SK-N-SH treated with all-trans-retinoic acid at 6 μM for 48 hours (cell line): Measurements from ENCODE around the gene URB1.

Experiments used
- CSDC2 ChIP-seq: fragments of 250-450 bp; sonication (Bioruptor Pico); IDR thresholded peaks from 2 replicates; pipeline ENCODE4 v1.5.0; 2020; ENCODE audit warnings: mild to moderate bottlenecking, moderate library complexity
- ESRRG ChIP-seq: fragments of 250-450 bp; sonication (Bioruptor Pico); IDR thresholded peaks from 2 replicates; pipeline ENCODE4 v1.6.1; 2021; ENCODE audit warnings: mild to moderate bottlenecking
- GLIS3 ChIP-seq: fragments of 250-450 bp; sonication (Bioruptor Pico); IDR thresholded peaks from 2 replicates; pipeline ENCODE4 v1.5.0; 2020; ENCODE audit warnings: mild to moderate bottlenecking, moderate library complexity
- OSR1 ChIP-seq: fragments of 250-450 bp; sonication (Bioruptor Pico); IDR thresholded peaks from 2 replicates; pipeline ENCODE4 v1.8.0; 2022; ENCODE audit warnings: moderate library complexity, mild to moderate bottlenecking, inconsistent platforms
- PPARA ChIP-seq: fragments of 250-450 bp; sonication (Bioruptor Pico); IDR thresholded peaks from 2 replicates; pipeline ENCODE4 v1.5.0; 2020; ENCODE audit warnings: mild to moderate bottlenecking, borderline replicate concordance
- ZC3H10 ChIP-seq: fragments of 250-450 bp; sonication (Bioruptor Pico); IDR thresholded peaks from 2 replicates; pipeline ENCODE4 v1.5.1; 2021; ENCODE audit warnings: mild to moderate bottlenecking, moderate library complexity
- ZFP30 ChIP-seq: fragments of 450-650 bp; formaldehyde crosslinking; IDR thresholded peaks from 2 replicates; pipeline ENCODE4 v1.5.0; 2022; ENCODE audit warnings: mild to moderate bottlenecking, moderate library complexity
- TF ChIP-seq, protein P1 (sequence below): fragments of 250-450 bp; sonication (Bioruptor Pico); IDR thresholded peaks from 2 replicates; pipeline ENCODE4 v1.8.0; 2020; ENCODE audit warnings: mild to moderate bottlenecking, moderate library complexity, borderline replicate concordance
- TF ChIP-seq, protein P2 (sequence below): fragments of 250-450 bp; sonication (Bioruptor Pico); IDR thresholded peaks from 2 replicates; pipeline ENCODE4 v1.5.1; 2020; ENCODE audit warnings: low read depth, mild to moderate bottlenecking, moderate library complexity
- TF ChIP-seq, protein P3 (sequence below): fragments of 250-450 bp; sonication (Bioruptor Pico); IDR thresholded peaks from 2 replicates; pipeline ENCODE4 v1.8.0; 2021; ENCODE audit warnings: low read depth, mild to moderate bottlenecking, moderate library complexity, borderline replicate concordance

DNA sequence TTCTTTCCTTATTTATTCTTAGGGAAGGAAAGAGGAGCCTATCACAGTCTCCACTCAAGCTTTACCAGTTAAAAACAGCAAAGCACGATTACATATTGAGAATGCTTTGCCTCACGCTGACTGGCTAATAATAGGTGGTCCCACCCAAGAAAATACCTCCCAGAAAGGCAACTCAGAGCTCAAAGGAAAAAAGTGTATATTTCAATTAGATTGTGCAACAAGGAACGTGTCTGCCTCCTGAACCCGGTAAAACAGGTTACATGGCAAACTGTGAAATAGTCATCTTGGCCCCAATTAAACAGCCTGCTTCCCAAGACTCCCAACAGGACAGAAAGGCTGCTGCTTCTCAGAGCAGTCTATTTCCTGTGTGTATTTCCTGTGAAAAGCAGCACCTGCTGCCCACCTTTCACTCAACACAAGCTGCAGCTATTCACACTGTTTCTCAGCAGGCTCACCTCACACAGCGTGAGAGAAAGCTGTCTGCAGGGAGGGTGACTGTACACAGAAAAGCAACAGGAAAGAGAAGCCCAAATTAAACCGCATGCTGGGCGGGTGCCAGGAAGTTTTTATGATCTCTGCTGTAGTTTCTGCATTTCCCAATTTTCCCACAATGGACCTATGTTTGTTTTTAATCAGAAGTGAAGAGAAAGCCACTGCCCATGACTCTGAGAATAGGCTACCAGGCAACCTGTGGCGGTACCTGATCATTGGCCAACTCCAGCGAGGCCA lies 44.0 kb downstream of the URB1 start:
- TF ChIP-seq ZFP30 (CRISPR knock-in tag) (no peak), GLIS3 (CRISPR knock-in tag) (no peak), ESRRG (CRISPR knock-in tag) (no peak), OSR1 (no peak), CSDC2 (CRISPR knock-in tag) (no peak), ZC3H10 (CRISPR knock-in tag) (no peak), PPARA (CRISPR knock-in tag) (no peak)
- TF ChIP-seq, protein P1, sequence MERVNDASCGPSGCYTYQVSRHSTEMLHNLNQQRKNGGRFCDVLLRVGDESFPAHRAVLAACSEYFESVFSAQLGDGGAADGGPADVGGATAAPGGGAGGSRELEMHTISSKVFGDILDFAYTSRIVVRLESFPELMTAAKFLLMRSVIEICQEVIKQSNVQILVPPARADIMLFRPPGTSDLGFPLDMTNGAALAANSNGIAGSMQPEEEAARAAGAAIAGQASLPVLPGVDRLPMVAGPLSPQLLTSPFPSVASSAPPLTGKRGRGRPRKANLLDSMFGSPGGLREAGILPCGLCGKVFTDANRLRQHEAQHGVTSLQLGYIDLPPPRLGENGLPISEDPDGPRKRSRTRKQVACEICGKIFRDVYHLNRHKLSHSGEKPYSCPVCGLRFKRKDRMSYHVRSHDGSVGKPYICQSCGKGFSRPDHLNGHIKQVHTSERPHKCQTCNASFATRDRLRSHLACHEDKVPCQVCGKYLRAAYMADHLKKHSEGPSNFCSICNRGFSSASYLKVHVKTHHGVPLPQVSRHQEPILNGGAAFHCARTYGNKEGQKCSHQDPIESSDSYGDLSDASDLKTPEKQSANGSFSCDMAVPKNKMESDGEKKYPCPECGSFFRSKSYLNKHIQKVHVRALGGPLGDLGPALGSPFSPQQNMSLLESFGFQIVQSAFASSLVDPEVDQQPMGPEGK (CRISPR knock-in tag) = no peak
- TF ChIP-seq, protein P2, sequence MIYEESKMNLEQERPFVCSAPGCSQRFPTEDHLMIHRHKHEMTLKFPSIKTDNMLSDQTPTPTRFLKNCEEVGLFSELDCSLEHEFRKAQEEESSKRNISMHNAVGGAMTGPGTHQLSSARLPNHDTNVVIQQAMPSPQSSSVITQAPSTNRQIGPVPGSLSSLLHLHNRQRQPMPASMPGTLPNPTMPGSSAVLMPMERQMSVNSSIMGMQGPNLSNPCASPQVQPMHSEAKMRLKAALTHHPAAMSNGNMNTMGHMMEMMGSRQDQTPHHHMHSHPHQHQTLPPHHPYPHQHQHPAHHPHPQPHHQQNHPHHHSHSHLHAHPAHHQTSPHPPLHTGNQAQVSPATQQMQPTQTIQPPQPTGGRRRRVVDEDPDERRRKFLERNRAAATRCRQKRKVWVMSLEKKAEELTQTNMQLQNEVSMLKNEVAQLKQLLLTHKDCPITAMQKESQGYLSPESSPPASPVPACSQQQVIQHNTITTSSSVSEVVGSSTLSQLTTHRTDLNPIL (CRISPR knock-in tag) = no peak
- TF ChIP-seq, protein P3, sequence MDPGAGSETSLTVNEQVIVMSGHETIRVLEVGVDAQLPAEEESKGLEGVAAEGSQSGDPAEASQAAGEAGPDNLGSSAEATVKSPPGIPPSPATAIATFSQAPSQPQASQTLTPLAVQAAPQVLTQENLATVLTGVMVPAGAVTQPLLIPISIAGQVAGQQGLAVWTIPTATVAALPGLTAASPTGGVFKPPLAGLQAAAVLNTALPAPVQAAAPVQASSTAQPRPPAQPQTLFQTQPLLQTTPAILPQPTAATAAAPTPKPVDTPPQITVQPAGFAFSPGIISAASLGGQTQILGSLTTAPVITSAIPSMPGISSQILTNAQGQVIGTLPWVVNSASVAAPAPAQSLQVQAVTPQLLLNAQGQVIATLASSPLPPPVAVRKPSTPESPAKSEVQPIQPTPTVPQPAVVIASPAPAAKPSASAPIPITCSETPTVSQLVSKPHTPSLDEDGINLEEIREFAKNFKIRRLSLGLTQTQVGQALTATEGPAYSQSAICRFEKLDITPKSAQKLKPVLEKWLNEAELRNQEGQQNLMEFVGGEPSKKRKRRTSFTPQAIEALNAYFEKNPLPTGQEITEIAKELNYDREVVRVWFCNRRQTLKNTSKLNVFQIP (CRISPR knock-in tag) = no peak
